NCI-H1930 (cell line): ENCODE data around the gene CDH23.

ENCODE experiments used
- DNase-seq, 2 experiments: peaks; one replicate each; lab custom pipeline; 2025; lab: John Stamatoyannopoulos, UW

CDH23 gene

GRCh38 chr10:71423250-71423649 is 26.5 kb downstream of the CDH23 start:
- no peak for DNase-seq

GRCh38 chr10:71423901-71424300 is 27.2 kb downstream of the CDH23 start:
- no peak for DNase-seq

- no peak for DNase-seq
Observed at GRCh38 chr10:71424496-71425194, 27.9 kb downstream of the CDH23 start.

- no peak for DNase-seq
Observed at GRCh38 chr10:71426058-71426605, 29.4 kb downstream of the CDH23 start.

GRCh38 chr10:71427246-71427645 is 30.5 kb downstream of the CDH23 start:
- no peak for DNase-seq

DNA sequence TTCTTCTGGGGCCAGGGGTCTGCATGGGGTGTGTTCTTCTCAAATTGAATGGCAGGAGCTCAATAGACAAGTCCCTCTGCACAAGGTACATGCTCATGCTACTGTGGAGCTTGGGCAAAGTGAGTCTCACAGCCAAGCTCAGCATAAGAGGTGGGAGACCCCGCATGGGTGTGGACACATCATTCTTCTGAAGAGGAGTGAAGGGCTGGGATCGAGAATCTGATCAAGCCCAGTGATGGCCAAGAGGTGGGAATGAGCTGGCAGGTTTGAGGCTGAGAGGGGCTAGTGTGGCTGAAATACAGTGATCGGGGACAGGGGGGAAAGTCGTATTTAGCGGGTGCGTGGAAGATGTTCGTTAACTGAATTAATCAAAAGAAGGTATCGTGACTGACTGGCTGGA is 32.6 kb downstream of the CDH23 start:
- no peak for DNase-seq

DNA sequence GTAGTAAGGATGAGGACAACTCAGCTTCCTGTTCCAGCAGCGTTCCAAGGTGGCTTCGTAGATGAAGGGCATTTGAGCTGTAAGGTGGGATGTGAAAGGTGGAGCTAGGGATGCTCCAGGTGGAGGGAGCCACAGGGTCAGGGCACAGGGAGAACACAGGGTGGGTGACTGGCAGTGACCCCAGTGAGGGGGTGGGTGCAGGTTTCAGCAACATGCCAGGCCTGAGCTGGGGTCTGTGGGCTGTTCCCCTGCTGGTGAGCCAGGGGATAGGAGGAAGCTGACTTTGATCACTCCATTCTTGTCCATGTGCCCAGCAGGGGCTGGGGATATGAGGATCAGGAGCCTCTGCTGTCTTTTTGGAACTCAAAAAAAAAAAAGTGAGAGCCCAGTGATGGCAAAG is 33.2 kb downstream of the CDH23 start:
- no peak for DNase-seq

- no peak for DNase-seq
Observed at GRCh38 chr10:71431239-71432100, 34.8 kb downstream of the CDH23 start.

DNA sequence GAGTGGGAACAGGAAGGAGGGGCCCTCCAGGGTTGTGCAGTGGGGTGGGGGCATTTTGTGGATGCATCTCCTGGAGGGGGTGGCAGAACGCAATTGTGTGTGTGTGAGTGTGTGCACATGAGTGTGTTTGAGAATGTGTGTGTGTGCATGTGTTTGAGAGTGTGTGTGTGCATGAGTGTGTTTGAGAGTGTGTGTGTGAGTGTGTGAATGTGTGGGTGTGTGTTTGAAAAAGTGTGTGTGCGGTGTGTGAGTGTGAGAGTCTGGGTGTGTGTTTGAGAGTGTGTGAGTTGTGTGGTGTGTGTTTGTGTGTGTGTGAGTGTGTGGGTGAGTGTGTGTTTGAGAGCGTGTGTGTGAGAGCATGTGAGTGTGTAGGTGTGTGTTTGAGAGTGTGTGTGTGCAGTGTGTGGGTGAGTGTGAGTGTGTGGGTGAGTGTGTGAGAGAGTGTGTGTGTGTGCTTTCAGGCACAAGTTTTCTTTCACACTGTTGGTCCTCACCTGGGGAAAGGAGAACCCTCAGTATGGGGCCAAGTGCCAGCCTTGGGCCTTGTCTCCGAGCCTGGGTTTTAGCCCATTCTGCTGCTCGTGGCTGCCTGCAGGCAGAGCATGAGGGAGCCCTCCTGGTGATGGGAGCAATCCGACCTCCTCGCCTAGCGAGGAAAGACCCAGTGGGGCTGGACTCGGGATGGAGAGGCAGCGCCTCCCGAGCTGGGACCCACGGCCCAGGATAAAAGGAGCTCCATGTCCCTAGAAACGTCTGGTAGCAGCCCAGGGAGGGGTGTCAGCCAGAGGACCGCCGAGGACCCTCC is 35.6 kb downstream of the CDH23 start:
- no peak for DNase-seq

GRCh38 chr10:71432956-71433767 is 36.4 kb downstream of the CDH23 start:
- DNase-seq = no peak

- no peak for DNase-seq
Observed at GRCh38 chr10:71433768-71434744, 37.3 kb downstream of the CDH23 start.

GRCh38 chr10:71434760-71435394 is 38.2 kb downstream of the CDH23 start:
- DNase-seq = no peak

- no peak for DNase-seq
Observed at GRCh38 chr10:71435571-71436267, 39.0 kb downstream of the CDH23 start.

GRCh38 chr10:71436268-71437125 is 39.8 kb downstream of the CDH23 start:
- DNase-seq = no peak

- no peak for DNase-seq
Observed at GRCh38 chr10:71437537-71438092, 40.9 kb downstream of the CDH23 start.

DNA sequence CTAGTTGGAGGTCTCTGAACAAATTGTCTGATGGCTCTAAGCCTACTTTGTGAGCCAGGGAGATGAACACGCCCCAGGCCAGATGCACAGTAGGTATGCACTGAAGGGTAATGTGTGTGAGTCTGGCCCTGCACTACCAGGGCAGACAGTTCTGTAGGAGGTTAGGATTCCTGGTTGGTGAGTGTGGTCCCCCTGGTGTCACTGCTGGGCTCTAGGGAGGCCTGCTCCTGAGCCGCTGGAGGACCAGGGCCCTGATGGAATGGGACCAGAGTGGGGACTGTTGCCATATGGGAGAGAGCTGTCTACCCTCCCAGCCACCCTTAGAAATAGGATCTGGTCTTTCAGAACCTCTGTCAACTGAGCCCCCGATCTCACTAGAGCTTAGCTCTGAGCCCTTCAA is 42.0 kb downstream of the CDH23 start:
- no peak for DNase-seq

DNA sequence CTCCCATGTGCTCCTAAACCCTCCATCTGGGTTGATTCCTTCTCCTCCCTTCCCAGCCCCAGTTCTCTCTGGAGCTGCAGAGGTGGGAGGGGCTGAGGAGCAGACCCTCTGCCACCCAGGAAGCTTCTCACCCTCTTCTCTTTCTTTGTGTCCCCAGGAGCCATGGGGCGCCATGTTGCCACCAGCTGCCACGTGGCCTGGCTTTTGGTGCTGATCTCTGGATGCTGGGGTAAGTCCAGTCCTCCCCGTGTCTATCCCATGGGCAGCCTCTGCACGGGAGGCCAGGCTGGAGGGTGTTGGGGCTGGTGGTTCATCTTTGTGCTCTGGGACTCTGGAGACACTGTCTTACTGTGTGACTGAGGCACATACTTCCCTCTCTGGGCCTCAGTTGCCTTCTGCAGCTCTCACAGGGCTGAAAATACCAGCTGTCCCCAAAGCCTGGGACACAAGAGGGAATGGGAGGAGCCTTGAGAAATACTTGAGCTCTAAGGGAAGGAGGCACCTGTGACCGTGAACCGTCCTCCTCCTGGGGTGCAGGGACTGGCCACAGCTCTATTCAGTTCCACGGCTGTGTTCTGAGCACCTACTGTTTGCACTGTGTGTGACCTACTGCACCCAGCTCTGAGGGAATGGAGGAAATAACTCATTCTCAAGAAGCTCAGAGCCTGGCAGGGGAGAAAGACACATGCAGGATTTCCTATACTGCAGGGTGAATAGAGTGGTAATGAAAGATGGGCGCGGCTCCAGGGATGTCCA is 43.1 kb downstream of the CDH23 start:
- DNase-seq = no peak
